GM18520 (cell line): Measurements from ENCODE around the gene SIRPD.
"Not testable (repeated sequence)": the region's sequence is repeated elsewhere in the genome, so short reads cannot be mapped to it uniquely, and the experiment has no call there.

Experiments
- ATAC-seq: cut with Tn5 transposase; IDR thresholded peaks from one replicate; pipeline ENCODE4 v1.9.1; 2021; ENCODE audit not compliant: unreplicated experiment

Gene SIRPD

DNA sequence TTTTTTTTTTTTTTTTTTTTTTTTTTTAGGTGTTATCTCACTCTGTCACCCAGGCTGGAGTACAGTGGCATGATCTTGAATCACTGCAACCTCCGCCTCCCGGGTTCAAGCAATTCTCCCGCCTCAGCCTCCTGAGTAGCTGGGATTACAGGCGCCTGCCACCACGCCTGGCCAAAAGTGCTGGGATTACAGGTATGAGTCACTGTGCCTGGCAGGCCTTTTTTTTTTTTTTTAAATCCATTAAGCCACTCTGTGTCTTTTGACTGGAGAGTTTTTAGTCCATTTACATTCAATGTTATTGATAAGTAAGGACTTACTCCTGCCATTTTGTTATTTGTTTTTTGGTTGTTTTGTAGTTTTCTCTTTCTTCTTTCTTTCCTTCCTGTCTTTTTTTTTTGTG lies 60.1 kb downstream of the SIRPD start:
- ATAC-seq = not testable (repeated sequence)

GRCh38 chr20:1496930-1497329 lies 60.6 kb downstream of the SIRPD start:
- no peak for ATAC-seq

- ATAC-seq = no peak
These were observed 63.1 kb downstream of the SIRPD start for GRCh38 chr20:1494436-1494835.

DNA sequence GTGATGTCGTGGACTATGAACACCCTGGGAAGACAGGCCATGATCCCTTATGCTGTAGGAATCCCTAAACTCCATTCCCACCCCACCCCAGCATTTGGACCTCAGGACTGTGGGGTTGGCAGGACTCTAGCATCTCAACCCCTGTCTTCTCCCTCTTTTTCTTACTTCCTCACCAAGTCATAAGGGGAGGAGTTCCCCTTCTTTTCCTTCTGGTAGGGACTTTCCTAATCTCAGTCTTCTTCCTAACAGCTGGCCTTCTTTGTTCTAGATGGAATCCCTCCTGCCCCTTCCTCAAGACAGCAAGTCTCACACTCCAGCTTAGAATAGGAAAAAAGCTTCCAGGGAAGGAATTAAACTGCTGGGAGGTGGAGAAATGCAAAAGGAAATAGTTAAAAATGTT lies 64.0 kb downstream of the SIRPD start:
- ATAC-seq = no peak

- no peak for ATAC-seq
These were observed 65.5 kb downstream of the SIRPD start for GRCh38 chr20:1491860-1492642.

DNA sequence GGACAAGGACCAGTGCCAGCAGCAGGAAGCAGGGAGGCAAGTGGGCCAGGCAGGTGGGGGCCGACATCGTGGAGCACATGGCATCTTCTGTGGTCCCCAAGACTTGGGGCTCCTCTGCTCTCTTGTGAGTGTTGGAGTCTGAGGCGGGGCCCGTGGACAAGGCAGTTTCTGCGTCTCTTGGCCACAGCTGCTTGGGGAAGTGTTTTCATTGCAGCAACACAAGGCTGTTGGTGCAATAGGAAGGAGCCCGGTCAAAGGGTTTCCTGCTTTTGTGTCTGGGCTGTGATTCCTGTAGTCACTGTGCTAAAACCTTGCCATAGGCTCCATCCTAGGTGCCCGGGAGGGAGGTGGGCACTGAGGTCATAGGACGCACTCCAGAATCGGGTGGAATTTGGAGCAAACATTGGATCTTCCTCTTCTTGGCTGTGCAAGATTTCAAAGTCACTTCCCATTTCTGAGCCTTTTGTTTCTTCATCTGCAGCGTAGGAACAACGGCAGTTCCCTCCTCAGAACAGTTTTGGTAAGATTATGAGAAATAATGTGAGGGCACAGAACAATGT lies 66.1 kb downstream of the SIRPD start, which contains the start of gene SIRPB2:
TSS of gene SIRPB2 (minus strand) at position 140 of the 560 bp plus-strand sequence. CDS start at position 79, 61 bp downstream.
- no peak for ATAC-seq

DNA sequence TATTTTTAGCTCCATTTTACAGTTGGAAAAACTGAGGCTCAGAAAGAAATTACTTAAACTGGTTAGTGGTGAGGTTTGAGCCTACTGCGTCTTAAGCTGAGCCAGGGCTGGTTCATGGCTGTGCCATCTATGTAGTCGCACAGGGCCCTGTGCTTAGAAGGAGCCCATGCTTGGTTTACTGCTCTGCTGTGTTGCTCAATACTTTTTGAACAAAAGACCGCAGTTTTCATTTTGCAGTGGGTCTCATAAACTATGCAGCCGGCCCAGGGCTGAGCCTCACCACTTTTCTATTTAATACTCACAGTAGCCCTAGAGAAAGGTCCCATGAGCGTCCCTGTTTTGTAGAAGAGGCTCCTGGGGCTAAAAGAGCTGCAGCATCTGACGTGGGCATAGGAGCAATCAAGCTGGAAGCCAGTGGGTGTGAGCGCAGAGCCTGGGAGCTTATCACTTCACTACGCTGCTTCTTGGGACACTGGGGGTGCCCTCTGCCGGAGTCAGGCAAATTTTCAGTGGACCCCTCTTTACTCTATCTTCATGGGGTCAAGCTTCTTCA lies 66.8 kb downstream of the SIRPD start:
- no peak for ATAC-seq

- no peak for ATAC-seq
These were observed 67.6 kb downstream of the SIRPD start for GRCh38 chr20:1489764-1490436.

- no peak for ATAC-seq
These were observed 68.2 kb downstream of the SIRPD start for GRCh38 chr20:1489325-1489724.

GRCh38 chr20:1486566-1486965 lies 70.9 kb downstream of the SIRPD start:
- no peak for ATAC-seq

- ATAC-seq = no peak
These were observed 72.9 kb downstream of the SIRPD start for GRCh38 chr20:1484438-1485116.
